GM19468 (cell line): ENCODE data around the gene DNAH9.

Source experiments
- ATAC-seq: cut with Tn5 transposase; IDR thresholded peaks from one replicate; pipeline ENCODE4 v1.9.1; 2021; ENCODE audit warnings: mild to moderate bottlenecking, moderate library complexity, moderate number of reproducible peaks; ENCODE audit not compliant: unreplicated experiment; ENCODE audit errors: extremely low read depth

DNAH9 gene

GRCh38 chr17:11598274-11599221 is at the start of gene DNAH9:
DNAH9 (plus strand) TSS chr17:11598470; CDS start chr17:11598499, 29 bp downstream.
- ATAC-seq: no peak

GRCh38 chr17:11550431-11550830 is 47.8 kb upstream of the DNAH9 start:
- no peak for ATAC-seq

GRCh38 chr17:11551442-11551841 is 46.8 kb upstream of the DNAH9 start:
- ATAC-seq: no peak

DNA sequence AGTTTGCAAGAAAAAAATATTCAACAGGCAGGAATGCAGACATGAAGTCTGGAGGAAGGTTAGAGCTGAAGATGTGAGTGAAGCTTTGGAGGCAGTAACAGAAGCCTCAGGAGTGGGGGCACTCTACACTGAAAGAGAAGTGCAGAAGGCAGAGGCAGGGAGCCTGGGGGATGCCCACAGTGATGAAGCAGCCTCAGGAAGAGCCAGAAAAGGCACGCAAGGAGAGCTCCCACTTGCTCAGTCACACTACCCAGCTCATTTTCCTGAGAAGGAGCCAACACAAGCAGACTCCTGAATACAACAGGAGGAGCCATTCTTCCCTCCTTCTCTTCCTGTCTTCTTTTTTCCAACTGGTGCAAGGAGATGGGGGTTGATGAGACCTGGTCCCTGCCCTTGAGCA is 45.1 kb upstream of the DNAH9 start:
- ATAC-seq: no peak

DNA sequence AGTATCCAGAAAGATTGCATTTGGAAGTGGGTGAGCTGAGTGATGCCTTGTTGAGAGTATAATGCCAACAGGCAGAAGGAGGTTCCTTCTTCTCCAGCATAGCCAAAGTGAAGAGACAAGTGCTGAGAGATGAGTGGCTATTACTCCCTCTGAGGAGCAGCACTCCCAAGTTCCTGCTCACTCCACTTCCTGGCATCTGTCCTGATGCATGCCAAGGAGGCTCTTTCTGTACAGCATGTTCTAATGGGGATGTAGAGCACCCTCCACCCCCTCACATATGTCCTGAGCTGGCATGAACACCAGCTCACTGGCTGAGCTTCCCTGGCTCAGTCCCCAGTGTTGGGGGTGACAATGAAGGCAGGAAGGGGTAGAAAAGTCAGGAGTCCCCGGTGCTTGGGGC is 44.2 kb upstream of the DNAH9 start:
- ATAC-seq: no peak

DNA sequence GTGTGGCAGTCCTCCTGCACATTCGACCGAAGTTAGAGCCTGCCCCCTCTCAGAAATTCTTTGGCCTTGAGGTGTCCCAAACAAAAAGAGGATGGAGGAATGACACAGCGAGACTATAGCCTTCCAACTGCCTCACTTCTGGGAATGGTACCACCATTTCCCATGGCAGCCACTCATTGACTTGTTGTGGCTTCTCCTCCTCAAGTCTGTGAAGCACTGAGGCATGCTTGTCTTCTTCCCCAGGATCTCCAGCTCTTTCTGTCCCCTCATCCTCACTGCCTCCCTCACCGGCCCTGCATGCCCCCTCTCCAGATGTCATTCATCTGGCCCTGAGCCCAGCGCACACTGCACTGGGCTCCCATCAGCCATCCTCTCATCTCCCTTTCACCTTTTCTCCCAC is 43.7 kb upstream of the DNAH9 start:
- ATAC-seq: no peak

GRCh38 chr17:11555530-11555929 is 42.7 kb upstream of the DNAH9 start:
- ATAC-seq: no peak

DNA sequence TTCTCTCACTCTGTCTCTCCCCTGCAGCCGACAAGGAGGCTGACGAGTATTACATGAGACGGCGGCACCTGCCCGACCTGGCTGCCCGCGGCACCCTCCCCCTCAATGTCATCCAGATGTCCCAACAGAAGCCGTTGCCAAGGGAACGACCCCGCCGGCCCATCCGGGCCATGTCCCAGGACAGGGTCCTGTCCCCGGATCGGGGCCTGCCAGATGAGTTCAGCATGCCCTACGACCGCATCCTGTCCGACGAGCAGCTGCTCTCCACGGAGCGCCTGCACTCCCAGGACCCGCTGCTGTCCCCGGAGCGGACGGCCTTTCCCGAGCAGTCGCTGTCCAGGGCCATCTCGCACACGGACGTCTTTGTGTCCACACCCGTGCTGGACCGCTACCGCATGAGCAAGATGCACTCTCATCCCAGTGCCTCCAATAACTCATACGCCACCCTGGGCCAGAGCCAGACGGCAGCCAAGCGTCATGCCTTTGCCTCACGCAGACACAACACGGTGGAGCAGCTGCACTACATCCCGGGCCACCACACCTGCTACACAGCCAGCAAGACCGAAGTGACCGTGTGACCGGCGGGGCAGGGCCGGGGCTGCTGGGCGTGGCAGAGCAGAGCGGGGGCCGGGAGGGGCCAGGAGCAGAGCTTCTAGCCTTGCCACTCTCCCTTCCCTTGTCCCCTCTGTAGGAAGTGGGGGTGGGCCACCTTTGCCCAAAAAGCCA is 40.4 kb upstream of the DNAH9 start:
- ATAC-seq: no peak

DNA sequence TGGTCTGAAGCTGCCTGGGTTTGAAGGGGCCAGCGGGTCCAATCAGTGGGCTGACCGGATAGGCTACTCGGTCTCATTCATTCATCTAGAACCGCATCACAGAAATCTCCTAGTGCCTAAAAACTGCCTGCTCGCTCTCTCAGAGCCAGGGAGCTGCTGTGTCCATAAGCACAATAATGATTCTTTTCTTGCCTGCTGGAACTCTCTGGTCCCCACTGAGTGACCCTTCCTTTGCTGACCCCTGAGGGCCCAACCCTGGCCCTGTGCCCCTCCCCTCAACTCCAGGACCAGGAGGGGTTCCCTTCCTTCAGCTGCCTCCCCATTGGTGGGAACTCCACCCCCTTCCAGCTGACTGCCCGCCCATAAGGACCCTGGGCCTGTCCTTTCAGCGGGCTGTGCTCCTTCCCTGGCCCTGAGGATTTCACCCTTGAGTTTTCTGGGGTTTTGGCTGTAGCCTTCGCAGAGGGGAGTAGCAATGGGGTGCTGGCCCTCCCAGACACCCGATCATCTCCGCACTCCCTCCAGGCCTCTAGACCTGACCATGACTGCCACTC is 39.5 kb upstream of the DNAH9 start:
- ATAC-seq: no peak

DNA sequence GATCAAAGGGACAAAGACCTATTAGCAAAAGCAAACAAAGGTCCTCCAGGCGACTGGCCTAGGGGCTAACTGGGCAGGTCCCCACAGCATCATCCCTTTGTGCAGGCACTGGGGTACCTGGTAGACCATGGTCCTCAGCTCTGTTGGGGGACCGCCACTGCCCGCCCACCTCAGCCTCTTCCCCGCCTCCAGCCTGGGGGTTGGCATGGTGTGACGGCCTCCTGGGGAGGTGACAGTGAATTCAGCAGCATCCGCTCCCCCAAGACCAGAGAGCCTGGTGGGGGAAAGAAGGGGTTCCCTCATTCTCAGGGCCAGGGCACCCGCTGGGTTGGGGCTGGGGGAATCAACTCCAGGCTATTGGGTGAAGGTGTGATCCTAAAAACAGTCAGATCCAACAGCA is 38.7 kb upstream of the DNAH9 start:
- ATAC-seq: no peak

- ATAC-seq: no peak
These were observed 37.0 kb upstream of the DNAH9 start for GRCh38 chr17:11561281-11561680.

DNA sequence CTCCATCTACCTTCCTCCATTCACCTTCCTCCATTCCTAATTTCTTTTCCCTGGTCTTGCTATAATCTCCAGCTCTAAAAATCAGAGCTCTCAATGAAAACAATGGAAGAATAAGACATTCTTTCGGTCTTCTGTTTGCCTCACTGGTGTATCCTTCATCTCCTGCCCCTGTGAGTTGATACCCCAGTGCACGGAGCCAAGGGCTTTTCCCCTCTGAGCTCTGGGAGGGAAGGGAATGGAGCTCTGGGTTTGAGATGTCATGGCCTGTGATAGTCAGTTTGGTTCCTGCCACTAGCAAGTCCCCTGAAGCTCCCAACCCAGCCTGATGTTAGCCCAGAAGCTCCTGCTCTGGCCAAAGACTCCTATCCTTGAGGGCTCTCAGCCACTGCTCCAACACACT is 36.6 kb upstream of the DNAH9 start:
- ATAC-seq: no peak

DNA sequence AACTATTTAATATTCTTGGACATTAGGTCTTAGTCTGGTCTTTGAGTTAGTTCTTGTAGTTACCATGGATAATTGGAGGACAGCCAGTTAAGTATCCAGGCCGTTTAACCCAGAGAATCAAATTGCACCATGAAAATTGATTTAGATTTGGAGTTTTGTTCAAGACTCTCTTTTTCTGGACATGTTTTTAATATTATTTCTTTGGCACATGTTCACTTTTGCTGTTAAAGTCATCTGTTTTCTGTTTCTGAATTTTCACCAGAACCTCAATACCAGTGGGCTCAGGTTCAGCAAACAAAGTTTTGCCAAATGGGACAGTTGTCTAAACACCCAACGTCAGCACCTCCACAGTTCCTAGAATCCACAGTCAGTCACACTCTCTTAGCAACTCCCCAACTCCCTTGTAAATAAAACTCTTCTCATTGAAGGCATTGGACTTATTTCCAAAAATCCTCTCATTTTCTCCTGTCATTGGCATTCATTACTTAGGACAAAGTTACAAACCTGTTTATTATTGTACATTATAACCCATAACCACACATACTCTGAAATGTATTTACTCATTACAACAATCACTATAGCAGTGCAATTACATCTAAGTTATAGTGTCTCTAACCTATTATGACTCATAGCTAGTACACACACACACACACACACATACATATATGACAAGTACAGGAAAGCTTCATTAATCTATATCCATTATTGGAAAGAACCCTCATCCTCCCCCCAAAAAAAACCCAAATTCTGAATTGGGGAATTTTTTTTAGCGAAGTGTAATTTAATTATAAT is 33.5 kb upstream of the DNAH9 start:
- ATAC-seq: no peak

GRCh38 chr17:11565591-11565990 is 32.7 kb upstream of the DNAH9 start:
- no peak for ATAC-seq

DNA sequence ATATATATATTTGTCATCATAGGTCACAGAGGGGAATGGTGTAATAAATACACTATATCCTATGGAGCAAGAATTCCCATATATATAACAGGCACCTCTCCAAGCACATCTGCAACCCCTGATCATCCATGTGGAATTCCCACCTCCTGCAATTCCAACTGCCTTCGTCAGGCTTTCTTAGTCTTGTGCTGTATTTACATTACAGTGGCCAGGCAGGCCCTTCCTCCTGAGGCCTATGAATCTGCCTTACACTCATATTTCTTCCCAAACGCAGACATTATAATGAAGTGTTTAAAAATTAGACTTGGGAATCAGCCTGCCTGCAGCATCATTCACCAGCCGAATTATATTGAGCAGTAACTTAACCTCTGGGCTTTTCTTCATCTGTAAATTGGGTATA is 19.3 kb upstream of the DNAH9 start:
- ATAC-seq: no peak

DNA sequence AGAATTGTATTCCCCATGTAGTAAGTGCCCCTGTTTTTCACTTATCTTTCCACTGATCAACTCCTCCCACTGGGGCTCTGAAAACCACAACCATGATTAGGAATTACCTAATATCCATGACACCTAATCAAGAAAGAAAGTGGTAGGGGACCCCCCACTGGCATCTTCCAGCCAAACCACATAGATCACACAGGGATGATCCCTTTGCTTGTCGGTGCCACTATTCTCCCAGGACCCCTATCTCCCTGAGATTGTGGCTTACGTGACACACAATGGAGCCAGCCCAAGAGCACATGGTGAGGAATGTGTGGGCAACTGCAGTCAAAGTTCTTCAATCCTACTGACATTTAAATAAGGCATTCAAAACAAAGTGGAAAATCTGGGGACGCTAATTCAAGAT is 17.6 kb upstream of the DNAH9 start:
- no peak for ATAC-seq

DNA sequence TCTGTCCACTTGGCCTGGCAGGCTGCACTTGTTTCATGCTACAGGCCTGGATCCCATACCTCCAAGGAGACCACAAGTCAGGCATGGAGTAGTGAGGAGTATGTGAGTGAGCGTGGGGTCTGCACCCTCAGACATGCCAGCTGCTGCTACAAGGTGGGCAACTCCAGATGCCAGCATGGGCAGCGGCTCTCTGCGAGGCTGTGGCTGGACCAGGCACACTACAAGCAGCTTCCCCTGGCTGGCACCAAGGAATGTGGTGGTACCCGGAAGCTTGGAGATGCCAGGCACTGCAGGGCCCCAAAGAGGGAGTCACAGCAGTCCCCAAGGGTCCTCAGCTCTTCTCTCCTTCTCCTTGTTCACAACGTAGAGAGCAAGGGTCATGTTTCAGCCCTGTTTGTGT is 16.1 kb upstream of the DNAH9 start:
- ATAC-seq: no peak

GRCh38 chr17:11583306-11583992 is 14.8 kb upstream of the DNAH9 start:
- no peak for ATAC-seq

DNA sequence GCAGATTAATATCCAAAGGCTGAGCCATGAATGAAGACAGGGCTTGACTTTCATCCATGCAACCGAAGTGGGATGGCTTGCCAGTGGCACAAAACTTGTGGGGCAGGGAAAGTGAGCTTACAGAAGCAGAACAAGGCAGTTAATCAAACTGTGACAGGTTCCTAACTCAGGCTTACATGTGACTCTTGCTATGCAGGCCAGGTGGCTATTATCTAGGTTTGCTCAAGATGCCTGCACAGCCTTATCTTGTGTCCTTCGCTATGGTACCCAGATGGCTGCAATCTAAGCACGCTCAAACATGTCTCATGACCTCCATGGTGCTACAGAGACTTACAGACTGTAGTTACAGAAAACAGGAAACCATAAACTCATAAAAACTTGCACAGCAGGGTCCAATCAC is 8.6 kb upstream of the DNAH9 start:
- no peak for ATAC-seq

DNA sequence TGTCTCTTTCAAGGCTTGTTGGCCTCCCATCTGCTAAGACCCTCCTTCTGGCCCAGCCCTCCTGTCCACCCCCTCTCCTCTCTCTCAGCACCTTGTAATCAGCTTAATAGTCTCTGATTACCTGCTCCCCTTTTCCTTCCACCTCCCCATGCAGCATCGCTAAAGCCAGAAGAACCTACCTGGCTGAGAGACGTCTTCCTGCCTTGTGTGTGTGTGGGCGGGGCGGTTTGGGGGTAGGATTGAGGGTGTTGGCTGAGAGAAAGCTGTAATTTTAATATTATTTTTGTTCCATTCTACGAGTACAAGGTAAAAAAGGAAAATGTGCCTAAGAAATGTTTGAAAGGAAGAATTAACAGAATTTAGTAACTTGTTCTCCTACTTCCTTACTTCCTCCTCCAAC is 3.4 kb downstream of the DNAH9 start:
- no peak for ATAC-seq
